ELF-1 (cell line): ENCODE results near the gene UBE2D3.
"Not testable (repeated sequence)": the region's sequence is repeated elsewhere in the genome, so short reads cannot be mapped to it uniquely, and the experiment has no call there.

Source experiments
- DNase-seq: peaks from one replicate; pipeline ENCODE4 v3.0.0-alpha.2; 2016; ENCODE audit warnings: low read depth, low spot score

The UBE2D3 gene

GRCh38 chr4:102826890-102827673, at the start of gene UBE2D3:
UBE2D3 (minus strand) TSS chr4:102827551; CDS start chr4:102826508, 1,043 bp downstream.
- DNase-seq: peak; percentile 95

GRCh38 chr4:102871772-102872171, 44.4 kb upstream of the UBE2D3 start:
- no peak for DNase-seq

- DNase-seq: no peak
These were observed 42.3 kb upstream of the UBE2D3 start for GRCh38 chr4:102869569-102870197.

- peak; percentile 95 for DNase-seq
These were observed 41.6 kb upstream of the UBE2D3 start, which contains the start of gene CISD2 for GRCh38 chr4:102868781-102869568. CISD2 (plus strand) TSS chr4:102868992; CDS start chr4:102869085, 93 bp downstream.

GRCh38 chr4:102868153-102868780, 40.9 kb upstream of the UBE2D3 start:
- no peak for DNase-seq

GRCh38 chr4:102867278-102868152, 40.2 kb upstream of the UBE2D3 start:
- DNase-seq: no peak

- not testable (repeated sequence) for DNase-seq
These were observed 38.0 kb upstream of the UBE2D3 start for GRCh38 chr4:102865327-102865726.

- no peak for DNase-seq
These were observed 35.4 kb upstream of the UBE2D3 start for GRCh38 chr4:102862747-102863146.

- no peak for DNase-seq
These were observed 34.7 kb upstream of the UBE2D3 start for GRCh38 chr4:102862016-102862415.

GRCh38 chr4:102860611-102861324, 33.4 kb upstream of the UBE2D3 start:
- no peak for DNase-seq

GRCh38 chr4:102858828-102859464, 31.6 kb upstream of the UBE2D3 start:
- no peak for DNase-seq

GRCh38 chr4:102850370-102850769, 23.0 kb upstream of the UBE2D3 start:
- no peak for DNase-seq

GRCh38 chr4:102849579-102850104, 22.3 kb upstream of the UBE2D3 start:
- no peak for DNase-seq

GRCh38 chr4:102847687-102848086, 20.3 kb upstream of the UBE2D3 start:
- no peak for DNase-seq

- no peak for DNase-seq
These were observed 16.6 kb upstream of the UBE2D3 start for GRCh38 chr4:102843938-102844337.

GRCh38 chr4:102843273-102843672, 15.9 kb upstream of the UBE2D3 start:
- no peak for DNase-seq

GRCh38 chr4:102842367-102842766, 15.0 kb upstream of the UBE2D3 start:
- no peak for DNase-seq

GRCh38 chr4:102836596-102836995, 9.2 kb upstream of the UBE2D3 start:
- no peak for DNase-seq

GRCh38 chr4:102832667-102833066, 5.3 kb upstream of the UBE2D3 start:
- no peak for DNase-seq
